ENCODE measurements around the gene CD82.
A peak's percentile ranks its signal among the peaks of the same experiment; 100 is the strongest.
"Not testable (repeated sequence)": the region's sequence is repeated elsewhere in the genome, so short reads cannot be mapped to it uniquely, and the experiment has no call there.

The CD82 gene

DNA sequence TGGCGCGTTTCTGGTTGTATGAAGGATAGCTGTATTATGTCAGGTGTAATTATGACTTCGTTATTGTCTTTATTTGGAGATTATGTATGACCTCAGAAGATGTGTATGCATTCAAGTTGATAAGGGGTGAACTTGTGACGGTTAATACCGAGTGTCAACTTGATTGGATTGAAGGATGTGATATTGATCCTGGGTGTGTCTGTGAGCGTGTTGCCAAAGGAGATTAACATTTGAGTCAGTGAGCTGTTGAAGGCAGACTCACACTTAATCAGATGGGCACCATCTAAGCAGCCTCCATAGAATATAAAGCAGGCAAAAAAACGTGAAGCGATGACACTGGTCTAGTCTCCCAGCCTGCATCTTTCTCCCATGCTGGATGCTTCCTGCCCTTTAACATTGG lies 15.3 kb upstream of the CD82 start:
- in situ Hi-C loops (cut with MboI; ENCODE audit: low pct_unique_long_range_greater_than_20kb, low sequenced_read_pairs, unreplicated experiment): no loop called here
- no peak for DNase-seq (ENCODE audit: low spot score)
- TF ChIP-seq CTCF (IDR thresholded peaks at IDR 0.05; ENCODE audit: extremely low read depth, insufficient read depth, missing control alignments): no peak

- TF ChIP-seq CTCF (IDR thresholded peaks at IDR 0.05; ENCODE audit: extremely low read depth, insufficient read depth, missing control alignments): no peak
- DNase-seq (ENCODE audit: low spot score): no peak
- in situ Hi-C loops (cut with MboI; ENCODE audit: low pct_unique_long_range_greater_than_20kb, low sequenced_read_pairs, unreplicated experiment): no loop called here
Measured at GRCh38 chr11:44551456-44552139, 13.9 kb upstream of the CD82 start.

DNA sequence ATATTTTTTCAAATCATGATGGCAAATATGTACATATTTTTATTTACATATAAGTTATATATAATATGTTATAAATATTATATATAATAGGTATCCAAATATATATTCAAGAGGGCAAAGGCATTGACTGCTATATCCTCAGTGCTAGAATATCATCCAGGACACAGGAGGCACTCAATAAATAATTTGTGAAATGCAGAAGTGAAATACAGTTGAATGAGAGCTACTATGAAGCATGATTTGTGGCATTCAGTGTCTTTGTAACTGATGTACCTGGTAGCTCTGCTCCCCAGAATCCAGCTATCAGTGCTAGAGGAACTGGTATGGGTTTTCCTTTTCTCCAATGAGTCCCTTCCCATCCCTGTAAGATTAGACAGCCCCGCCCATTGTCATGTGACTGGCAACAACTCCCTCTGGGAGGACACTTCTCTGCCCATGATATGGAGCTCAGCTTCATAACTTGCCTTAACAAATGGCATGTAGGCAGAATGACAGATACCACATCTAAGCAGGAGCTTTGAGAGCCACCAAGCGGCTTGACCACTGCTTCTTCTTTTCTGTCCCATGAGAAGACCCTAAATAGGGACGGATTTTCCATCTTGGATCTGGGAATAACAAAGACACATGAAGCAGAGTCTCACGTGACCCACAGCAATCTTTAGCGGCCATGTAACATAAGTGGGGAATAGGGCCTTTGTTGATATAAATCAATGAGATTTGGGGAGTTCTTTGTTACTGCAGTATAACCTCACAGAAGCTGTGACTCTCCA lies 10.2 kb upstream of the CD82 start:
- TF ChIP-seq CTCF (IDR thresholded peaks at IDR 0.05; ENCODE audit: extremely low read depth, insufficient read depth, missing control alignments): no peak
- DNase-seq (ENCODE audit: low spot score): no peak
- in situ Hi-C loops (cut with MboI; ENCODE audit: low pct_unique_long_range_greater_than_20kb, low sequenced_read_pairs, unreplicated experiment): loop anchor here (5.0 kb wide), 1 partner anchor 52 kb away; no protein-coding TSS in a partner anchor

DNA sequence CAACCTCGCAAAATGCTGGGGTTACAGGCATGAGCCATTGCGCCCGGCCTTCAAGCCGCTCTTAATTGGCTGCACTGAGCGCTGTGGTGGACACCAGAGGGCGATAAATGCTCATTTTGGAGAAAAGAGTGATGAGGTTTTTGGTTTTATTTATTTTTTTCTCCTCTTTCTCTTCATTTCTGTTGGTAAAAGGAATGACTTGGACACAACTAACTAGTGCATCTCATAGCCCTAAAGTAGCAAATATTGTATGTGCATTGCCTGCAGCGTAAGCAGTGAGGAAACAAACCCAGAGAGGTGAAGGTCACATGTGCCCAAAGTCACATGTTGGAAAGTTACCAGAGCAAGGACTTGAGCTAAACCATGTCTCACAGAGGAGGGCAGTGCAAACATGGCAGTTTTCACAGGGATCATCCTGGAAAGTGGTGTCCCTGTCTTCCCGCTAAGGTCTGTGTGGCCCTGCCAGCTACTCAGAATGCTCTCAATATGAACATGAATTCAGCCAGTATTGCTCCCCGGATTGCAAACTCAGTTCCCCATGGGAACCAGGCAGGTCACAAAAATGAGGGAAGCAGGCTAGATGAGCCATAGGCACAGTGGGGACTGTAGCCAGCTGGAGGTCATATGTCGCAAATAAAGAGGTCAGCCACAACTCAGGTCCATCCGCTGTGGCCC lies 8.6 kb upstream of the CD82 start:
- DNase-seq (ENCODE audit: low spot score): peak; percentile 15
- in situ Hi-C loops (cut with MboI; ENCODE audit: low pct_unique_long_range_greater_than_20kb, low sequenced_read_pairs, unreplicated experiment): loop anchor here (5.0 kb wide), 1 partner anchor 50 kb away; no protein-coding TSS in a partner anchor
- peak; percentile 80 for TF ChIP-seq CTCF (IDR thresholded peaks at IDR 0.05; ENCODE audit: extremely low read depth, insufficient read depth, missing control alignments)

- no peak for TF ChIP-seq CTCF (IDR thresholded peaks at IDR 0.05; ENCODE audit: extremely low read depth, insufficient read depth, missing control alignments)
- in situ Hi-C loops (cut with MboI; ENCODE audit: low pct_unique_long_range_greater_than_20kb, low sequenced_read_pairs, unreplicated experiment): loop anchor here (5.0 kb wide), 1 partner anchor 50 kb away; no protein-coding TSS in a partner anchor
Measured at GRCh38 chr11:44557464-44557863, 8.0 kb upstream of the CD82 start.

DNA sequence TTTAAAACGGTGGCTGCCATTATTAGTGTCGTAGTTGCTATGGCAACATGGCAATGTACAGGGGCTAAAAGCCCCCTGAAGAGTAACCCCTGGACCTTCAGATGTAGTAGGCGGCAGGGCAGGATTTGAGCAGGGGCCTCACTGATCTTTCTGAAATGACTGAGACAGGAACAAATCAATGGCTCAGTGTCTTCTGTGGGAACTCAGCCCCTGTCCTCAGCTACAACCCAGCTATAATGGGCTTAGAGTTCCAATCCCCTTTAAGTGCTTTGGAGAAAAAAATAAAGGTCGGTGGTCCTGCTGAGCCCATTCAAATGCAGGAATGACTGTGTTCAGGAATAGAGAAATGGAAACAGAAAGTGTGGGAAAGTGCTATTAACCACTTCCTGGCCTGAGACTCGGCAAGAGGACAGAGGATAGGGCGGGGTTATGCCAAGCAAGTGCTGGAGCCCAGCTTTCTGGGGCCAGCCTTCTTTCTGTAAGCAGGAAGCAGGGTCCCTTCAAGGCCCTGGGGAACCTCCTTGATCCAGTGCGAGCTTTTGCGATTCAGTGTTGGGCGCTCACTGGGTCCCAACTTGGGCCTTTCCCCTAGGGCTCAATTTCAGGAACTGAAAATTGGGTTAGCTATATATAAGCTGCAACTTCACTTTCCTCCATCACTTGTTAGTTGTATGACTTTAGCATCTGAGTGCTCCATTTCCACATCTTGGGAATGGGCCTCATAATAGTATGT lies 6.1 kb upstream of the CD82 start:
- in situ Hi-C loops (cut with MboI; ENCODE audit: low pct_unique_long_range_greater_than_20kb, low sequenced_read_pairs, unreplicated experiment): loop anchor here (5.0 kb wide), 1 partner anchor 48 kb away; no protein-coding TSS in a partner anchor
- peak; percentile 39 for DNase-seq (ENCODE audit: low spot score)

More at GRCh38 chr11:44557464-44557863, 8.0 kb upstream of the CD82 start:
- no peak for DNase-seq (ENCODE audit: low spot score)

DNA sequence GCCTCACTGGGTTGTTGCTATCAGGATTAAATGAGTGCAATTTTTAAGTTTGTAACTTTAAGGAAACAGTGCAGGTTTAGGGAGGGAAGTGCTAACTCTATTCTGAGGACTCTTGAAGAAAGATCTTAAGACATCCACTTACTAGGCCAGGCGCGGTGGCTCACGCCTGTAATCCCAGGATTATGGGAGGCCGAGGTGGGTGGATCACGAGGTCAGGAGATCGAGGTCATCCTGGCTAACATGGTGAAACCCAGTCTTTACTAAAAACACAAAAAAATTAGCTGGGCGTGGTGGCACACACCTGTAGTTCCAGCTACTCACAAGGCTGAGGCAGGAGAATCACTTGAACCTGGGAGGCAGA lies 5.5 kb upstream of the CD82 start:
- in situ Hi-C loops (cut with MboI; ENCODE audit: low pct_unique_long_range_greater_than_20kb, low sequenced_read_pairs, unreplicated experiment): loop anchor here (5.0 kb wide), 1 partner anchor 47 kb away; no protein-coding TSS in a partner anchor
- DNase-seq (ENCODE audit: low spot score): not testable (repeated sequence)

More for the DNA sequence above, 6.1 kb upstream of the CD82 start:
- no peak for TF ChIP-seq CTCF (IDR thresholded peaks at IDR 0.05; ENCODE audit: extremely low read depth, insufficient read depth, missing control alignments)

Measured in GM13977 (cell line).